ENCODE measurements around the gene EGLN3. TPM values are rescaled to one million over a fixed set of nuclear protein-coding genes. Genes with fewer than 3 reads are reported as not detected.

Gene EGLN3
- polyA plus RNA-seq, 1 donor from 2014 or later: not detected

DNA sequence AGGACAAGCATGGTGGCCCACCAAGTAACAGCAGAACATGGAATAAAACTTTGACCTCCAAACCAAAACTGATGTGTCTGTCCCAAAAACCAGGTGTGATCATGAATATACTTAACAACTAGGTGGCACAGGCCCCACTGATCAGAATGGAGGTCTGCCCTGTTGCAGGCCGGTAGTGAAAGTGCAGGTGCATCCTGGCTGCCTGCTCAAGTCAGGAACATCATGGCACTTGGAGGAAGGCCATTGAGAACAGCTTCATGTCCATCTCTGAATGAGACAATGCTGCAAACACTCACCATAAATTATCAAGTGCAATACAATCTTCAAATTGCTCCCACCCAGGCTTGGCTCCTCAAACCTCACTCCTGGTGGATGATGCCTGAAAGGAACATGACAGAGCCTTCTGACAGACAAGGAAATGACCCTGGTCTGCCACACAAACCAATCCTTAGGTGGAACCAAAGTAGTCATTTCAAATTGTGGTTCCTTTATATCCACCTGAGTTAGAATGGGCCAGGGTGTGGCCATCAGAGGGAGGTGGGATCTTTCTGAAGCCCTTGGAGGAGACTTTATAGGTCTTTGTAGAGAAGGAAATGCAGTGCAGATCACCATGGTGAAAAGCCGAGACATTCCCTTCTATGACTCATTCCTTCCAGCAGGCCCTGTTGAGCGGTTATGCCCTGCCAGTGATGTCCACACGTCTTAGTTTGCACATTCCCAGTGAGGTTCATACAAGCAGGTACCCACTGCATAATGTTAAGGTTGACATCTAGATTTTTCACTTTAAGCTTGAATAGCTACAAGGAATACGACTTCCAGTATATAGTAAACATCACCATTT, 36.0 kb downstream of the EGLN3 start:
- Histone ChIP-seq H2AFZ (ENCODE audit: low read depth, low read length) (no peak overlapping the region), H3K4me2 (ENCODE audit: low read length) (no peak overlapping the region), H3K9me2 (ENCODE audit: insufficient read depth, low read length) (no peaks in the 10 kb centered on the region), H3F3A (ENCODE audit: insufficient read depth, low read length, poor library complexity, severe bottlenecking) (no peaks in the 10 kb centered on the region), H3K36me3 (ENCODE audit: insufficient read depth, low read length) (no peaks in the 10 kb centered on the region), H3K79me2 (replicated peaks; ENCODE audit: insufficient read depth, low read length) (no peaks in the 10 kb centered on the region), H3K27me3 (ENCODE audit: insufficient read depth, low read depth, low read length) (no peaks in the 10 kb centered on the region), H3K27ac (ENCODE audit: low read length) (no peak overlapping the region), H3K9me3 (ENCODE audit: low read length) (no peaks in the 10 kb centered on the region), H4K20me1 (ENCODE audit: insufficient read depth) (no peaks in the 10 kb centered on the region), H3K4me3 (ENCODE audit: low read length) (no peak overlapping the region), H3K9ac (ENCODE audit: low read length) (no peak overlapping the region)
- TF ChIP-seq TAF1 (IDR thresholded peaks at IDR 0.05; ENCODE audit: low read depth): no peak
- TF ChIP-seq, protein P1, sequence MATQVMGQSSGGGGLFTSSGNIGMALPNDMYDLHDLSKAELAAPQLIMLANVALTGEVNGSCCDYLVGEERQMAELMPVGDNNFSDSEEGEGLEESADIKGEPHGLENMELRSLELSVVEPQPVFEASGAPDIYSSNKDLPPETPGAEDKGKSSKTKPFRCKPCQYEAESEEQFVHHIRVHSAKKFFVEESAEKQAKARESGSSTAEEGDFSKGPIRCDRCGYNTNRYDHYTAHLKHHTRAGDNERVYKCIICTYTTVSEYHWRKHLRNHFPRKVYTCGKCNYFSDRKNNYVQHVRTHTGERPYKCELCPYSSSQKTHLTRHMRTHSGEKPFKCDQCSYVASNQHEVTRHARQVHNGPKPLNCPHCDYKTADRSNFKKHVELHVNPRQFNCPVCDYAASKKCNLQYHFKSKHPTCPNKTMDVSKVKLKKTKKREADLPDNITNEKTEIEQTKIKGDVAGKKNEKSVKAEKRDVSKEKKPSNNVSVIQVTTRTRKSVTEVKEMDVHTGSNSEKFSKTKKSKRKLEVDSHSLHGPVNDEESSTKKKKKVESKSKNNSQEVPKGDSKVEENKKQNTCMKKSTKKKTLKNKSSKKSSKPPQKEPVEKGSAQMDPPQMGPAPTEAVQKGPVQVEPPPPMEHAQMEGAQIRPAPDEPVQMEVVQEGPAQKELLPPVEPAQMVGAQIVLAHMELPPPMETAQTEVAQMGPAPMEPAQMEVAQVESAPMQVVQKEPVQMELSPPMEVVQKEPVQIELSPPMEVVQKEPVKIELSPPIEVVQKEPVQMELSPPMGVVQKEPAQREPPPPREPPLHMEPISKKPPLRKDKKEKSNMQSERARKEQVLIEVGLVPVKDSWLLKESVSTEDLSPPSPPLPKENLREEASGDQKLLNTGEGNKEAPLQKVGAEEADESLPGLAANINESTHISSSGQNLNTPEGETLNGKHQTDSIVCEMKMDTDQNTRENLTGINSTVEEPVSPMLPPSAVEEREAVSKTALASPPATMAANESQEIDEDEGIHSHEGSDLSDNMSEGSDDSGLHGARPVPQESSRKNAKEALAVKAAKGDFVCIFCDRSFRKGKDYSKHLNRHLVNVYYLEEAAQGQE (IDR thresholded peaks at IDR 0.05; ENCODE audit: borderline replicate concordance): no peak
- no peak for TF ChIP-seq EZH2 (IDR thresholded peaks at IDR 0.05; ENCODE audit: borderline replicate concordance, insufficient read depth, low read length, poor library complexity, severe bottlenecking)
- TF ChIP-seq MXI1 (conservative IDR thresholded peaks at IDR 0.05; ENCODE audit: poor library complexity, severe bottlenecking): no peak
- TF ChIP-seq RAD21 (conservative IDR thresholded peaks at IDR 0.05): no peak
- TF ChIP-seq EP300 (conservative IDR thresholded peaks at IDR 0.05; ENCODE audit: poor library complexity, severe bottlenecking): no peak
- no peak for TF ChIP-seq SMC3 (conservative IDR thresholded peaks at IDR 0.05; ENCODE audit: poor library complexity)

- H3K27ac ChIP-seq (ENCODE audit: low read length): no peak overlapping the region
- no peaks in the 10 kb centered on the region for H3K9me3 ChIP-seq (ENCODE audit: low read length)
- H3F3A ChIP-seq (ENCODE audit: insufficient read depth, low read length, poor library complexity, severe bottlenecking): no peaks in the 10 kb centered on the region
- H3K4me2 ChIP-seq (ENCODE audit: low read length): no peak overlapping the region
- no peak overlapping the region for H2AFZ ChIP-seq (ENCODE audit: low read depth, low read length)
- no peak for TF ChIP-seq EP300 (conservative IDR thresholded peaks at IDR 0.05; ENCODE audit: poor library complexity, severe bottlenecking)
- TF ChIP-seq, protein P1 (IDR thresholded peaks at IDR 0.05; ENCODE audit: borderline replicate concordance): no peak
- TF ChIP-seq CTCF (IDR thresholded peaks at IDR 0.05; ENCODE audit: poor library complexity, severe bottlenecking): no peak
- TF ChIP-seq EZH2 (IDR thresholded peaks at IDR 0.05; ENCODE audit: borderline replicate concordance, insufficient read depth, low read length, poor library complexity, severe bottlenecking): no peak
- no peak for TF ChIP-seq SMC3 (conservative IDR thresholded peaks at IDR 0.05; ENCODE audit: poor library complexity)
- TF ChIP-seq POLR2AphosphoS5 (IDR thresholded peaks at IDR 0.05): no peak
- H3K9ac ChIP-seq (ENCODE audit: low read length): no peak overlapping the region
- H3K27me3 ChIP-seq (ENCODE audit: insufficient read depth, low read depth, low read length): no peaks in the 10 kb centered on the region
- H4K20me1 ChIP-seq (ENCODE audit: insufficient read depth): no peaks in the 10 kb centered on the region
- H3K9me2 ChIP-seq (ENCODE audit: insufficient read depth, low read length): no peaks in the 10 kb centered on the region
- no peaks in the 10 kb centered on the region for H3K36me3 ChIP-seq (ENCODE audit: insufficient read depth, low read length)
- no peak overlapping the region for H3K4me3 ChIP-seq (ENCODE audit: low read length)
- H3K79me2 ChIP-seq (replicated peaks; ENCODE audit: insufficient read depth, low read length): no peaks in the 10 kb centered on the region
Observed at GRCh38 chr14:33911046-33911445, 39.8 kb downstream of the EGLN3 start.

Data from neural cell (in vitro differentiated cells).